DOHH2 (cell line): Measurements from ENCODE around the gene WBP2.

ENCODE experiments used
- H3F3A ChIP-seq: fragments of 200-600 bp; sonication (generic), shearing (Covaris generic); 2 replicates; pipeline ENCODE4 v1.6.0; 2016; ENCODE audit warnings: antibody characterized with exemption, mild to moderate bottlenecking; ENCODE audit not compliant: control insufficient read depth, insufficient read depth
- H3K27ac ChIP-seq: fragments of 200-600 bp; sonication (generic); 2 replicates; pipeline ENCODE4 v1.5.1; 2014; ENCODE audit warnings: low read depth, mild to moderate bottlenecking, low read length, moderate library complexity
- H3K27me3 ChIP-seq: fragments of 200-600 bp; sonication (generic); 2 replicates; pipeline ENCODE4 v1.6.1; 2014; ENCODE audit warnings: mild to moderate bottlenecking, low read length, mixed read lengths; ENCODE audit not compliant: control insufficient read depth
- H3K36me3 ChIP-seq: fragments of 200-600 bp; sonication (generic); 2 replicates; pipeline ENCODE4 v1.6.1; 2014; ENCODE audit warnings: mild to moderate bottlenecking, low read length, moderate library complexity, mixed read lengths; ENCODE audit not compliant: control insufficient read depth
- H3K4me1 ChIP-seq: fragments of 200-600 bp; sonication (generic); 2 replicates; pipeline ENCODE4 v1.6.1; 2014; ENCODE audit warnings: mild to moderate bottlenecking, low read length, mixed read lengths; ENCODE audit not compliant: control insufficient read depth
- H3K4me2 ChIP-seq: fragments of 200-600 bp; sonication (generic); 2 replicates; pipeline ENCODE4 v1.6.0; 2014; ENCODE audit warnings: mild to moderate bottlenecking, low read length, moderate library complexity
- H3K4me3 ChIP-seq: fragments of 200-600 bp; sonication (generic); 2 replicates; pipeline ENCODE4 v1.5.1; 2014; ENCODE audit warnings: mild to moderate bottlenecking, low read length, mixed read lengths
- H3K79me2 ChIP-seq: fragments of 200-600 bp; sonication (generic); 2 replicates; pipeline ENCODE4 v1.6.1; 2014; ENCODE audit warnings: mild to moderate bottlenecking, low read length, mixed read lengths; ENCODE audit not compliant: control insufficient read depth
- H3K9me2 ChIP-seq: fragments of 200-600 bp; sonication (generic); replicated peaks from 2 replicates; pipeline ENCODE4 v1.6.1; 2014; ENCODE audit warnings: mild to moderate bottlenecking, low read length, mixed read lengths; ENCODE audit not compliant: control insufficient read depth
- H3K9me3 ChIP-seq: fragments of 200-600 bp; sonication (generic); 2 replicates; pipeline ENCODE4 v1.6.1; 2014; ENCODE audit warnings: antibody characterized with exemption, low read length, mixed read lengths; ENCODE audit not compliant: control insufficient read depth, insufficient read depth
- H4K20me1 ChIP-seq: fragments of 200-600 bp; sonication (generic); 2 replicates; pipeline ENCODE4 v1.6.0; 2014; ENCODE audit warnings: low read depth, mild to moderate bottlenecking, antibody characterized with exemption, low read length, moderate library complexity; ENCODE audit not compliant: control insufficient read depth, insufficient read depth
- EZH2phosphoT487 ChIP-seq: fragments of 200-600 bp; sonication (generic); IDR thresholded peaks from 2 replicates; pipeline ENCODE4 v1.6.1; 2017; ENCODE audit warnings: borderline replicate concordance, mild to moderate bottlenecking, antibody characterized with exemption, low read length, moderate library complexity, mixed read lengths
- TF ChIP-seq, protein P1 (sequence below): fragments of 200-600 bp; sonication (generic); IDR thresholded peaks from one replicate; pipeline ENCODE4 v1.5.1; 2014; ENCODE audit warnings: antibody characterized with exemption, mild to moderate bottlenecking, low read depth, low read length; ENCODE audit not compliant: poor library complexity, severe bottlenecking

The WBP2 gene

DNA sequence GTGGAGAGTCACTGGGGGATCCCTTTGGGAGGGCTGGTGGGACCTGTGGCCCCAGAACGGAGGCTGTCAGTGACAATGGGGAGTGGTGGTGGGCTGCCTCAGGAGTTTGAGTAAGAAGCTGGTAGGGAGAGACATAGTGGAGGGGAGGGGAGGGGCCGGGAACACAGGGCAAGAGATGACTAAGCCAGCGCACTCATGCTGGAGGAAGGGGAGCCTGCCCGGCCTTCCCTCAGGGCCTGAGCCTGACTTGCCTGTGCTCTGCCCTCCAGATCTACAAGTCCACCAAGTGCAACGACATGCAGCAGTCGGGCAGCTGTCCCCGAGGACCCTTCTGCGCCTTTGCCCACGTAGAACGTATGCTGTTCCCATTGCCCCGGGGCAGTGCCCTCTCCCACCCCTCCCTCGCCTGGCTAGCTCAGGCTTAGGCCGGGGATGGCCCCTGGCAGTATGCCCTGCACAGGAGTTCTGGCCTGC, 40.2 kb downstream of the WBP2 start:
- no peak for TF ChIP-seq EZH2phosphoT487
- TF ChIP-seq, protein P1, sequence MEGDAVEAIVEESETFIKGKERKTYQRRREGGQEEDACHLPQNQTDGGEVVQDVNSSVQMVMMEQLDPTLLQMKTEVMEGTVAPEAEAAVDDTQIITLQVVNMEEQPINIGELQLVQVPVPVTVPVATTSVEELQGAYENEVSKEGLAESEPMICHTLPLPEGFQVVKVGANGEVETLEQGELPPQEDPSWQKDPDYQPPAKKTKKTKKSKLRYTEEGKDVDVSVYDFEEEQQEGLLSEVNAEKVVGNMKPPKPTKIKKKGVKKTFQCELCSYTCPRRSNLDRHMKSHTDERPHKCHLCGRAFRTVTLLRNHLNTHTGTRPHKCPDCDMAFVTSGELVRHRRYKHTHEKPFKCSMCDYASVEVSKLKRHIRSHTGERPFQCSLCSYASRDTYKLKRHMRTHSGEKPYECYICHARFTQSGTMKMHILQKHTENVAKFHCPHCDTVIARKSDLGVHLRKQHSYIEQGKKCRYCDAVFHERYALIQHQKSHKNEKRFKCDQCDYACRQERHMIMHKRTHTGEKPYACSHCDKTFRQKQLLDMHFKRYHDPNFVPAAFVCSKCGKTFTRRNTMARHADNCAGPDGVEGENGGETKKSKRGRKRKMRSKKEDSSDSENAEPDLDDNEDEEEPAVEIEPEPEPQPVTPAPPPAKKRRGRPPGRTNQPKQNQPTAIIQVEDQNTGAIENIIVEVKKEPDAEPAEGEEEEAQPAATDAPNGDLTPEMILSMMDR: no peak
- Histone ChIP-seq H3K4me3 (no peak overlapping the region), H3K9me3 (no peaks in the 10 kb centered on the region), H3K27me3 (no peaks in the 10 kb centered on the region), H3K9me2 (no peaks in the 10 kb centered on the region), H3K79me2 (no peaks in the 10 kb centered on the region), H4K20me1 (no peaks in the 10 kb centered on the region), H3K27ac (no peak overlapping the region), H3F3A (no peaks in the 10 kb centered on the region), H3K36me3 (peaks cover 74% of the 10 kb centered on the region), H3K4me1 (no peaks in the 10 kb centered on the region), H3K4me2 (no peak overlapping the region)

DNA sequence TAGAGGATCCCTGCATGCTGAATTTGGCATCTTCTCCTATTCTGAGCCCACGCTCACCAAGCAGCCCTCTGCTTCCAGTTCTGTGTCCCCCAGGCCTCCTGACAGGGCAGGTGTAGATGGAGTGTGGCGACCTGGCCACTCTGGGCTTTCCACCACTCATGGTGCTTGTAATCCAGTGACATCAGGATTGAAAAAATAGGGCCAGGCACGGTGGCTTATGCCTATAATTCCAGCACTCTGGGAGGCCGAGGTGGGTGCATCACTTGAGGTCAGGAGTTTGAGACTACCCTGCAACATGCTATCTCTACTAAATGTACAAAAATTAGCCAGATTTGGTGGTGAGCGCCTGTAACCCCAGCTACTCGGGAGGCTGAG, 41.1 kb downstream of the WBP2 start:
- Histone ChIP-seq H3K9me3 (no peaks in the 10 kb centered on the region), H3K4me1 (no peaks in the 10 kb centered on the region), H3F3A (no peaks in the 10 kb centered on the region), H3K79me2 (no peaks in the 10 kb centered on the region), H3K36me3 (peaks cover 70% of the 10 kb centered on the region), H3K4me2 (no peak overlapping the region), H3K27ac (no peak overlapping the region), H3K4me3 (no peak overlapping the region), H3K9me2 (no peaks in the 10 kb centered on the region), H4K20me1 (no peaks in the 10 kb centered on the region), H3K27me3 (no peaks in the 10 kb centered on the region)
- TF ChIP-seq EZH2phosphoT487: no peak
- TF ChIP-seq, protein P1: no peak

DNA sequence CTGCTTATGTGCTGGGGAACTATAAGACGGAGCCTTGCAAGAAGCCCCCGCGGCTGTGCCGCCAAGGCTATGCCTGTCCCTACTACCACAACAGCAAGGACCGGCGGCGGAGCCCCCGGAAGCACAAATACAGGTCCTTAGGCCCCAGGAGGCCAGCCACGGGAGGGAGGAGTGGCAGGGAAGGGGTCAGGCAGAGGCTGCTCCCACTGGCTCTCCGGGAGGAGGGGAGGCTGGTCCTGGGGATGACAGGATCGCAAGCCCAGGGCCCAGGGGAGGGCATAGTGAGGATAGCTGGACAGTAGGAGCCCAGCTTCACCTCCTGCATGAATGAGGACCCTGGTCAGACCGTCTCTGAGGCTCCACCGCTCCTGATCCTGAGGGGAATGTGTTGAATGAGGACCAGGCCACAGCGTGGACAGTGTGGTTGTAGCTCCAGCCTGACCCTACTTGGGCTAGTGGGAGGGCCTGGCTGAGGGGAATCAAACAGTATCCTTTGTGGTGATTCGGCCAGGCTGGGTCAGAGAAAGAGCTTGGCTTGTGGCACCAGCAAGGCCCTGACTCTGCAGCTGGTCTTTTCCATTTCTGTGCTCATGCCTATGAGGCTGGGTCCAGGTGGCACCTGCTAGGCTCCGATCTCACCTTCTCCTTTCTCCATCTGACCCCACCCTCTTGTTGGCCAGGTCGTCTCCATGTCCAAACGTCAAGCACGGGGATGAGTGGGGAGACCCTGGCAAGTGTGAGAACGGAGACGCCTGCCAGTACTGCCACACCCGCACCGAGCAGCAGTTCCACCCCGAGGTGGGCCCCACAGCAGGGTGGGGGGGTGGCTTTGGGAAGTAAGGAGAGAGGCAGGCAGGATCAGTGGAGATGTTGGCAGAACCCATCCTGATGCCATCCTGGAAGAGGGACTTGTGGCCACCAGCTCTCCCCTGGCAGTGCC, 41.8 kb downstream of the WBP2 start:
- H3K36me3 ChIP-seq: peaks cover 67% of the 10 kb centered on the region
- TF ChIP-seq, protein P1: no peak
- TF ChIP-seq EZH2phosphoT487: no peak

More for the DNA sequence above, 41.8 kb downstream of the WBP2 start:
- Histone ChIP-seq H3F3A (no peaks in the 10 kb centered on the region), H3K79me2 (0 out of 2 replicates have a peak, but pooled peaks cover 3% of the 10 kb centered on the region), H3K9me3 (no peaks in the 10 kb centered on the region), H3K9me2 (no peaks in the 10 kb centered on the region), H4K20me1 (no peaks in the 10 kb centered on the region), H3K27ac (no peak overlapping the region), H3K27me3 (no peaks in the 10 kb centered on the region), H3K4me1 (no peaks in the 10 kb centered on the region), H3K4me2 (no peak overlapping the region), H3K4me3 (no peak overlapping the region)
